ENCODE data around the gene MYRIP.

DNA sequence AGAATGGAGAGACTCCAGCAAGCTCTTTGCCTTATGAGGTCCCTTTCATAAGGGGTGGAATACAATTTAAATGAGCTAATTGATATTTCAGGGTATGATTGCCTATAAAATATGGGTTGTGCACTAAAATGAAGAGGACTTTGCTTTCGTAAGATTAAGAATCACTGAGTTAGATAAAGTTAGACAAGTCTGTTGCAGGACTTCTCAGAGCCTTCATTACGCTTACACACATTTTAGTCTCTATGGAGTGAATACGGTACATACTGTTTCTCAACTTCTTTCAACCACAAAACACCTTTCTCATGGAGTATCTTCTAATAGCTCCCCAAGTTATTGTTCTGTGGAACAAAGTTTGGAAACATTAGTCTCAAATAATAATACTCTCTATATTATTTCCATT, 17.8 kb upstream of the MYRIP start:
- TF ChIP-seq PAX8 (IDR thresholded peaks at IDR 0.05) (no peak), EGR1 (IDR thresholded peaks at IDR 0.05; ENCODE audit: borderline replicate concordance in 1 of 2, low read depth in 2 of 2, low read length in 2 of 2) (no peak), SUPT20H (IDR thresholded peaks at IDR 0.05; ENCODE audit: borderline replicate concordance, control insufficient read depth, low read depth, low read length) (no peak), CTCF (IDR thresholded peaks at IDR 0.05 in 2 of 3, conservative IDR thresholded peaks at IDR 0.05 in 1 of 3; ENCODE audit: control insufficient read depth in 2 of 3, extremely low read depth in 1 of 3, insufficient read depth in 1 of 3, low read depth in 3 of 3, low read length in 3 of 3) (no peak), NFYA (IDR thresholded peaks at IDR 0.05; ENCODE audit: borderline replicate concordance, low read depth, low read length) (no peak), ASH2L (IDR thresholded peaks at IDR 0.05; ENCODE audit: borderline replicate concordance, low read depth) (no peak), NRF1 (conservative IDR thresholded peaks at IDR 0.05; ENCODE audit: low read depth, low read length) (no peak)

Measured in GM12878 (cell line).